RPMI8226 (cell line): ENCODE data around the gene STARD5.
"Not testable (repeated sequence)": the region's sequence is repeated elsewhere in the genome, so short reads cannot be mapped to it uniquely, and the experiment has no call there.

ENCODE experiments used
- DNase-seq: peaks from one replicate; pipeline ENCODE4 v3.0.0-alpha.2; 2015

Gene STARD5

DNA sequence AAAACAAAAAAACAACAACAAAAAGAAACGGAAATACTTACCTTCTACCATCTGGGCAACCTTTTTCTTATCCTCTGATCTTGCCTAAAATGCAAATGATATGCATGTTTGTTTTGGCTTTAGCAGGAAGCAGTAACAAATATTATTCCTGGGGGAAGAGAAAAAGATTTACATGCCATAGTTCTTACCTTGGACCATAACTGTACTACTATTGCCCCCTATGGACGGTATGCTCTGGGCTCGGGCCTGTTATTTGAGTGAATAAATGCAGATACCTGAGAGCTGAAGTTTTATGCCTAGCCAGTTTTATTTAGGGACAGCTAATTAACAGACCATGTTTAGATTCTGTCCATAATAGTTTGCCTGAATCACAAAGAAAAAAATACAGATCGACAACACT is 12.6 kb upstream of the STARD5 start:
- DNase-seq, result peak; percentile 23

DNA sequence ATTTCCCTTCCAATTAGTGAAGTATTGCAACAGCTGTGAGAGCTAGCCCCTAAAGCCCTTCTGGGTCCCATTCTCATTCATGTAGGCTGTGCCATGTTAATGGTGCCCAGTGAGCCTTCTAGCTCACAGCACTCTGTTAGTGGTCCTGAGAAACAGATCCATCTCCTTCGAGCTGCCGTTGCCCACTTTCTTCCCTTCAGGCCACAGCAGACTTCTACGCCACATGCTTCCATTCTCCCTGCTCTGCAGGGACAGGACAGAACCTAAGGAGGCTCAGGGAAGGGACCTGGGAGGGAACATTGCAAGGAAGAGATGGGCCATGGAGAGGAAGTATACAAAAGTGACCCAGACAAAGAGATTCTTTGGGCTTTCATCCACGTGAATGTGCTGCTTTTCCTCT is 11.7 kb upstream of the STARD5 start:
- DNase-seq, result no peak

DNA sequence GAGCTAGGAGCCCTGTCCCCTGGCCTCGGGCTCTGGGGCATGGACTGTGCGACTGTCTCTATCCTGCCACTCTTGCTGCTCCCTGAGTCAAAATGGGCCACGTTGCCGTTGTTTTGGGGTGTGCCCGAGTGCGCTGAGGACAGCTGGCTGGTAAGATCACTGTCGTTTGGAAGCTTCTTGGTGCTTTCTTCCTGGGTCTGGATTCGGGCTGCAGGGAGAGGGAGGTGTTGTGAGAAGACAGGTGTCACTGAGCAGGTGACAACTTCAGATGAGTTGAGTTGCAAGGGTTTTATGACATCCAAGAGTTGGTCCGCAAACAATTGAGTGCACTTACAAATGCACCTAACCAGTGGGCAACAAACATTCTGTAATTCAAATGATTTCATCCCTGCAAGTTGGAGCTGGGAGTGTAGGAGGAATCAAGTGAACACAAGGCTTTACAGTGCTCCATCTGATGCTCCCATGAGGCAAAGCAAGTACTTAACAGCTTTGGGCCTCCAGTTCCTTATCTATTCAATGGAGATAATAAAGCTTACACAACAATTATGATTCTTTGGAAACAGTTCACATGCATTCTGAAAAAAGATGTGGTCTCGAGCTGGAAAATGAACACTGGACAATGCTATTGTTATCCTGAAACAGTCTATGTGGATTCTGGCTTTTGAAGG is 11.0 kb upstream of the STARD5 start:
- DNase-seq, result no peak

DNA sequence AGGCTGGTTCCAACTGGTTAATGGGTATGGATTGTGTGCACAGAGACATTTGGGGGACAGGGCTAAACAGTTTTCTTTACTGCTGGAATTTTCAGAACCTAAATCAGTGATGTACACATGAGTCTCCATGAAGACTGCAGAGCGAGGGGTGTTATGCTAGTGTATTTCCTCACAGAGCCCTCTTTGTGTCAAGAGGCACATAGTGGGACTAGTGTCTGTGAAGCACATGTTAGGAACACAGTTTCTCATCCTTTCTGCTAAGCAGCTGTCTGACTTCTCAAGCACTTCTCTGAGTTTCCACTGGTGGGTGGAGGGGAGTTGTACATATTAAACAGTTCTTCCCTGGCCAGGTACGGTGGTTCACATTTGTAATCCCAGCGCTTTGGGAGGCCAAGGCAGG is 9.4 kb upstream of the STARD5 start:
- no peak for DNase-seq

DNA sequence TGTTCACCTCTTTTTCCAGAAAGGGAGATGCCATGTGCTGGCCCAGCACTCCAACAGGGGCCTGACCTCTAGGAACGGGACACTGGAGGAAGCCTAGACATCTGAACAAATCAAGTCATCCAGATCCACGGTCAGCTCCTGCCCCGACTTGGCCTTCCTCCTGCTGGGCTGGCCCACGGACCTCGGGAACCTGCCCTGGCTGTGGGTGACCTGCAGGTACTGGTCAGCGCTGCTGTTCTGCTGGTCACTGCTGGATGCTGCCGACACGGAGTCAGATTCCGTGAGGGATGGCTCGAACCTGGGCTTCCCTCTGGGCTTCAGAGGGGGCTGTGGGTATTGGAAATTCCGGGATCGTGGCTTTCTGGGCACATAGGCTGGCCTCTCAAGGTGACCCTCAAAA is 8.4 kb upstream of the STARD5 start:
- DNase-seq, result no peak

DNA sequence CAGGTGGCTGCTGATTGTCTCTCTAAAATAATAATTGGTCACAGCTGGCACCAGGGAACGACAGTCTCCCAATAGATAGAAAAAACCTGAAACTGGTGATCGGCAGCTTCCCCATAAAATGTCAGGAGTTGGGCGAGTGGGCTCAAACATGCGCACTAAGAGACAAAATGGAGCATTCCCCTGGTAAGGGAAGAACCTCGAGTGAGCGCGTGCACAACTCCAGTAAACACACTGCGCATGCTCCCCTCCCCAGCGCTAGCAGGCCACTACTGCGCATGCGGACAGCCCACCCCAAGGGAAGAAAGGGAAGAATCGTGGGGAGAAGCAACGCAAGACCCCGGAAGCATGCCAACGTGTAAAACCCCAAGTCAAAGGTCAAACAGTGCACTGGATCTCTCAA is 7.7 kb upstream of the STARD5 start:
- no peak for DNase-seq

DNA sequence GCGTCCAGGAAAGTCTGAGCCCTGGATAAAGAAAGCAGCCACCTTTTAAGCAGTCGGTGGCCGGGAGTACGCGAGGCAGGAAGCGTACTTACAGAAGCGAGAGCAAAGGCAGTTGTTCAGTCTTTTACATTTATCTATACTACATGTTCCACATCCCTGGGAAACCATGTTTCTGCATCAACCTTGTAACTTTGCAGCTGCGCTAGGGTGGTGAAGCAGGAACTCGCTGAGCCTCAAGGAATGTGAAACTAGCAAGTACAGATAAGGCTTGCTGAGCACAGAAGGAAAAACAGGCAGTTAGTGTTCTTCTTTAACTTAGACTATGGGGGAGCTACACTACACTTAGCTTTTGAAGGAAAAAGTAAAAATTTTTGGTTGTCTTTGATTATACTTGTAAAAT is 7.2 kb upstream of the STARD5 start:
- not testable (repeated sequence) for DNase-seq

DNA sequence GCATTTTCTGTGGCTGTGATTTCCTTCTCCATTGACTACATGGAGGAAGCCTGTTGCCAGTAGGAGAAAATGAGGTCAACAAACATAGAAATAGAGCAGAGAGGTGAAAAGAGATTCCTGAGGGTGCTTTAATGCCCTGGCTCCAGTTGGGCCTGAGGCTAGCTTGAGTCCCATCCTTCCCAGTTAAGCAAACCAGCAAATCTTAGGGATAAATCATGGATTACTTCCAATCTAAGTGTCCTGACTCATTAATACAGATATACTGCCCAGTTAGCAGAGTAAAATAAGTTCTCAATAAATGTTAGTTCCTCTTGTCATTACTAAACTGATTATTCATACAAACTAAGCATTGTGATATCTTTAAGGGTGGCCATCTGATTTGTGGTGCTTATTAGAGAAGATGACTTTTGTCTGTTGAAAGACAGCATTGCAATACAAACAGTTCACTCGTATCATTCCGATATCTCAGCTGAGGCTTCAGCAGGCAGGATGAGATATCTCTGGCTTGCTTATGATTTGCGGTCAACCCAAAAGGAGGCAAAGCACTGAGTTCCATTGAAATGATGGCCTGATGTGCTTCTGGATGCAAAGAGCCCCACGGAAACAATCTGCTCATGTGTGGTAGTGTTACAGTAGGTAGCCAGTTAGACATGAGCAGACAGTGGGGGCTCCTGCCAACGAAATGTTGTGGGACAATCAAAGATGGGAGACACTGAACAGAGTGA is 6.6 kb upstream of the STARD5 start:
- DNase-seq, result no peak

DNA sequence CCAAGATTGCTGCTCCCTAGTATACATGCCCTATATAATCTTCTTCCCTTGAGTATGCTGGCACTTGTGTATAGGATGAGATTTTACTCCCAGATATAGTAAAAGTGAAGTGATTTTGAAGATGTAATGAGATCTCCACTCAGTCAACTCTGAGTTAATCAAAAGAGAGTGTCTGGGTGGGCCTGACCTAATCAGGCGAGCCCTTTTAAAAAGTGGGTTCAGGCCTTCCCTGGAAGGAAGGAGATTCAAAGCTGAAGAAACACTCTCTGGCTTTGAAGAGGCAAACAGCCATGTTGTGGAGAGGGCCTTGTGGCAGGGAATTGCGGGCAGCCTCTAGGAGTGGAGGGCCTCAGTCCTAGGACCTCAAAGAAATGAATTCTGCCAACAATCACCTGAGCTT is 5.5 kb upstream of the STARD5 start:
- DNase-seq, result no peak

DNA sequence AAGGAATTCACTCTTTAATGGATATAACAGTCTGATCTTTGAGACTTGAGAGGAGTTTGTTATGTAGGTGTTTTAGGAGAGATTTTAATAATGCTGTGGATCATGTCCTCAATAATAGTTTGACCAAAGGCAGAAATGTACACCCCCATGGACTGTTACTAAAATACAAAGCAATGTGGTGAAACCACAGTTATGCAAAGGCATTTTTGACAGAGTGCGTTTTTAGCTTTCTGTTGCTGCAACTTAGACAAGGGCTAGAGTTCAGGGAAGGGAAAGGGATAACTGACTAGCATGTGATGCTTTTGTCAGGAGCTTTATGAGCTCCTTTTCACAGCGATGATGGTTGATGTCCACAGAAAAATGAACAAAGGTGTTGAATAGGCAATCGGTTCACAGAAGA is 3.6 kb upstream of the STARD5 start:
- no peak for DNase-seq

DNA sequence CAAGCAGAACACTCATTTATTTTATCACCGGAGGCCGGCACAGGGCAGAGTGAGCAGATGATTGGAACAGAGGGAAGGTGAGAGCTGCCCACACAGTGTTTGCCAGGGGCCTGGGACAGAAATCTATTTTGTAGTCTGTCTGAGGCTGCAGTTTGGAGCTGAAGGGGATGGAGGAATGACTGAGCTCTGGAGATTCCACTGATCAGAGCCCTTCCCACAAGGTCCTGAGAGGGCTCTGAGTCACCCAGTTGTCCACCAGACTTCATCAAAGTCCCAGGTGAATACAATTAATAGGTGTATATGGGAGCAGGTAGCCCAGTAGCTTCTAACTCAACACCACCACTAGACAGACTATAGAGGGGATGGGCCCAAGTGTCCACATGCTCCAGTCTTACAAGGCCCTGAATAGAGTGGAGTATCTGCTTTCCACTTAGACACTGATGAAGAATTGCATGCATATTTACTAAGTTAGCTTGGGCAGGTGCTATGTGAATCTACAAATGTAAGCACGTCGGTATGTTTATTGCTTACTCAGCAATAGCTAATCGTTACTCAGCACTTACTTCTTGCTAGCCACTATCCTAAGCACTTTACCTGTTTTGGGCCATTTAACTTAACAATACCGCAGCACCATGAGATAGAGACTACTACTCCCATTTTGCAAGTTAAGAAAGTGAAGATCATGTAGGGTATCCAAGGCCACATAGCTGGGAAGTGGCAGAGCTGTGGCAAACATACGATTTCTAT is 2.7 kb upstream of the STARD5 start:
- DNase-seq, result no peak

DNA sequence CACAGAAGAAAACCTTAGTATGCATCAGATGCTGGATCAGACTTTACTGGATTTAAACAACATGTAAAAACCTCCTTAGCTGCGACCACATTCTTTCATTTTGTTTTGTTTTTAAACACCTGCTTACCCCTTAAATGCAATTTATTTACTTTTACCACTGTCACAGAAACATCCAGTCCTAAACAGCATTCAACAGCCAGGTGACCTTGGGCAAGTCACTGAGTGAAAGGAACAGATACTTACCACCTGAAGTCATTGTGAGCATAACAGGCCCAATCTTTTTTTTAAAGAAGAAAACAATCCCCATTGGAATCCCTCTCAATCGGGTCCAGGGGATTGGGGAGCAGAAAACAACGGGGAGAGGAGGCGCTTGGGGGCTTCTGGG is 390 bp downstream of the STARD5 start:
- DNase-seq, result peak; percentile 32

DNA sequence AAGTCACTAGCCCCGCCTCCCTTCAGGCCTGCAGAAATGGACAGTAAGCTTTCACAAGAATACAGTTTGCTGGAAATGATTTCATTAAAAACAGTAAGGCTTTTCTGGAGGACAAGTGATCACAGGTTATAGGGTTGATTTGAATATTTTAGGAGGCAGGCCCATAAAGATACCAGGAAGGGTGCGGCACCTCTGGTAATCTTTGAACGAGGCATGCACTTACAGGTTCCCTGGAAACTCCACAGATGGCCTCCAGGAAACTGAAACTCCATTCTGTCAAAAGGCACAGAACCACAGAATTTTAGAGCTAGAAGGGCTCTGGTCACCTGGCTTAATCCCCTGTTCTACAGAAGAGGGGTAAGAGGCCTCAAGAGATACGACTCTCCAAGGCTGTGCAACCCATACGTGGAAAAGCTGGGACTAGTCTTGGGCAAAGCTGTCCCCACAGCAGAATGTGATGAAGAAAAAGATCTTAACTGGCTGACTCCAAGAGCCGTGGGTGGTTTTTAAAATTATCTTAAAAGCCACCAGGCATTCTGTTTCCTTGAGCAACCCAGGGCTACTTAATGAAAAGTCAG is 1.2 kb downstream of the STARD5 start:
- DNase-seq, result peak; percentile 66

DNA sequence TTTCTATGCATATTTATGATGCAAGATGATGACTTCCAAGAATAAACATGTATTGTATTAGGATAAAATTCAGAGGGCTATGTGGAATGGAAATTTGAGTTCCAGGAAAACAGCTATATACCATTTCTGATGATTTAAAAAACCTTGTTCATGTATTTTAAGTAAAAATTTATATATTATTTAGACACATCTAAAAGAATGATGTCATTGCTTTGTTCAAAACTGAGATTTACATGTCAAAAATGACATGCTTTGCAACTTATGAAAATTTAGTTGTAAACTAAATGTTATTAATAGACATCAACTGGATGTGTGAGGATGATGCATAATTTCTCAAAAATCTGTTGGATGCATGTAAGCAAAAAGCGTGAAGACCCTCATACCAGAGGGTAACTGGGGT is 2.3 kb downstream of the STARD5 start:
- no peak for DNase-seq

DNA sequence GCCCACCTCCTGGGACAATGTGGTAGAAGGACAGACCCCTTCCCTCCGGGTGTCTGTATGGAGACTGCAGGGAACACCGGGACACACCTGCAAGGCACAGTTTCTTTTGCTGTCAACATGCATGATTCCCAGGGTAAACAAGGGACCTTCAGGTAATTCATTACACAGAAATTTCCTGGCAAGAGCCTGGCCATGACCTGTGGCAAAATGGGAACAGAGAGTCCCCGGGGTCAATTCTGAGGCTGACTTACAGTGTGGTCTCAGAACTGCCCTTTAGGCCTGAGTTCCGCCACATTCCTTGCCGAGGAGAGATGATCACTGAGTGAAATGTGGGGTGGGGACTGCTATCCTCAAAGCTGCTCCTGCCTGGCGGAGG is 6.3 kb downstream of the STARD5 start:
- no peak for DNase-seq

DNA sequence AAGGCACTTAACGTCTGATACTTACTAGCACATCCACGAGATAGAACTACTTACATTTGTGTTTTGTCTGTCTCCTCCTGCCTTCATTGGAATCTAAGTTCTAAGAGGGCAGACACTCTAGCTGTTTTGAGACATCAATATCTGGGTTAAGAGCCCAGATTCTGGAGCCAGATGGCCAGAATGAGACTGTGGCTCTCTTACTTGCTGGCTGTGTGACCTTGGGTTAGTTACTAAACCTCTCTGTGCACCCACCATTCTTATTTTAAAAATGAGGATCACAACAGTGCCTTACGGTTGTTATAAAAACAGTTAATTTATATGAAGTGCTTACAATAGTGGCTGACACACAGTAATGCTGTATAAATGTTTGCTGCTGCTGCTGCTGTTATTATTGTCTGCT is 7.7 kb downstream of the STARD5 start:
- no peak for DNase-seq

DNA sequence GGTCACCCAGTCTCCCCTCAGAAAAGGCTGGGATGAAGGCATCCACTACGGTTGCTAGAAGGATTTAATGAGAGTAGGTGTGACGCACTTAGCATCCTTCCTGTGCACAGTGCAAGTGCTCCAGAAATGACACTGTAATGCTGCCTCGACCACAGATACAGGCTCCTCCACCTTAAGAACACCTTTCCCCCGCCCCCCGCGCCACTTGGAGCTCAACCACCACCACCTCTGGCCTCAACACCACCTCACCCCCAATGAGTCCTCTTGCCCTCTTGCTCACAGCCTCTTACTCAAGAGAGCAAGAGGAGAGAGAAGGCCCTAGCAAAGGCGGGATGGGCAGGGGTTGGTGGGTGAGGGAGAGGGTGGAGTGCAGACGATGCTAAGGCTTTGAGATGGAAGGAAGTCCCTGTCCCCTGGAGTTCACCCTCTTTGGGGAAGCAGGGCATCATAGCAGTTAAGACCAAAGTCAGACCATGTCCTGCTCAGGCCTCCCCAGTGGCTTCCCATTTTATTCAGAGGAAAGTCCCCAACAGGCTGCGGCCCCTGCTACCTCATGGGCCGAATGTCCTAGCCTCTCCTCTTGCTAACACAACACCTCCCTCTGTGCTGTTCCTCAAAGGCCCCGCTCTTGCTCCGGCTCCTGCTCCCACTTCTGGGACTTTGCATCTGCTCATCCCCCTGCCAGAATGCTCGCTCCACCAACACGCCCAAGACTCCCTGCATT is 8.3 kb downstream of the STARD5 start:
- no peak for DNase-seq

DNA sequence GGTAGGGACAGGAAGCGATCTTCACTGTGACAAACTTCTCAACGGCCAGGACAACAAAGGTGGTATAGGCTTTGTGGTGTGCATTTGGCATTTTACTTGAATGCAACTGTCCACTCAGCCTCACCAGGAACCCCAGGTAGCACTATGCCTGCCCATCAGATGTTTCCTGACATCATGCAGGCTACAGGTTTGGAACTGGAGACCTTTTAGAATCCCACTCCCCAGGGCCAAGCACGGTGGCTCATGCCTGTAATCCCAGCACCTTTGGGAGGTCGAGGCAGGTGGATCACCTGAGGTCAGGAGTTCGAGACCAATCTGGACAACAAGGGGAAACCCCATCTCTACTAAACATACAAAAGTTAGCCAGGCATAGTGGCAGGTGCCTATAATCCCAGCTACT is 9.6 kb downstream of the STARD5 start:
- no peak for DNase-seq

DNA sequence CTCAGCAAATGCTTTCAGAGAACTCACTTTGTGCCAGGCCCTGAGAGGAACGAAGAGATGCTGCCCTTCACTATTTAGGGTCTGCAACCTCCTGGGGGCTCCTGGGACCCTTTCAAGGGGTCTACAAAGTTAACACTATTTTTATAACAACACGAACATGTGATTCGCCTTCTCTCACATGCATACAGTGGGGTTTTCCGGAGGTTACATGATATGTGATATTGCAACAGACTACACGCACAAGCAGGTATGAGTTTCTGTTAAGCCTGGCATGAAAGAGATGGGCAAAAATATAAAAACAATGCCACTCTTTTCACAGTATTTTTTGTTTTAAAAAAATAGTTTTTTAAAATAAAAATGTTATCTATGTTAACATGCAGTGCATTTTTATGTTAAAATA is 10.3 kb downstream of the STARD5 start:
- DNase-seq, result no peak

DNA sequence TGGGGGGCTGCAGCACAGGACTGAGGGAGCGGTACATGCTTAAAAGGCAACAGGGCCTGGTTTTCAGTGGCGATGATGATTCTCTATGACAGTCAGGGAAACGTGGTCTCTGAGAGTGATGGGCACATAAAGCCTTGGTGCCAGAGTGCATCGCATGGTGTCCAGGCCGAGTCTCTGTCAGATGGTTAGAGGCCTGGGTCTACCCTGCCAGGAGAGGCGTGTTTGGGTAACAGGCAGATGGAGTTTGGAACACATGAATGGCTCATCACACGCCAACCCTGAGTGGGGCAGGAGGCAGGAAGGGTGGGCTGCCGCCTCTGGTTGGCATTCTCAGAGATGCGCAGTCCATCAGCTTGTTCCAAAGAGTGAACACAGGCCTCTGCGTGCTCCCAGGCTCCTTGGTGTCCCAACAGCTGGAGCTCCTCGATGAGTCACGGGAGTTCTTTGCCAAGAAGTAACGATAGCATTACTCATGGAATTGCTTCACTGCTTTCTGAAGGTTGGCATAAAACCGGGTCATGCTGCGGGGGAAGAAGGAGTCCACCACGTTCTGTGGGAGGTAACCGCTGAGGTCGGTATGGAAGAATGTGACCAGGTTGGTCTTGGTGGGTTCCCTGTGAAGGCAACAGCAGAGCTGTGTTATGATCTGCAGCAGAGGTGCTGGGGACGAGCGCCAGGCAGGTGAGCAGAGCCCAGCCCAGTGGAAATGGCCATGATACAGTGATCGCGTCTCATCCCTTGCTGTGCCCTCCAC is 11.0 kb downstream of the STARD5 start:
- no peak for DNase-seq

DNA sequence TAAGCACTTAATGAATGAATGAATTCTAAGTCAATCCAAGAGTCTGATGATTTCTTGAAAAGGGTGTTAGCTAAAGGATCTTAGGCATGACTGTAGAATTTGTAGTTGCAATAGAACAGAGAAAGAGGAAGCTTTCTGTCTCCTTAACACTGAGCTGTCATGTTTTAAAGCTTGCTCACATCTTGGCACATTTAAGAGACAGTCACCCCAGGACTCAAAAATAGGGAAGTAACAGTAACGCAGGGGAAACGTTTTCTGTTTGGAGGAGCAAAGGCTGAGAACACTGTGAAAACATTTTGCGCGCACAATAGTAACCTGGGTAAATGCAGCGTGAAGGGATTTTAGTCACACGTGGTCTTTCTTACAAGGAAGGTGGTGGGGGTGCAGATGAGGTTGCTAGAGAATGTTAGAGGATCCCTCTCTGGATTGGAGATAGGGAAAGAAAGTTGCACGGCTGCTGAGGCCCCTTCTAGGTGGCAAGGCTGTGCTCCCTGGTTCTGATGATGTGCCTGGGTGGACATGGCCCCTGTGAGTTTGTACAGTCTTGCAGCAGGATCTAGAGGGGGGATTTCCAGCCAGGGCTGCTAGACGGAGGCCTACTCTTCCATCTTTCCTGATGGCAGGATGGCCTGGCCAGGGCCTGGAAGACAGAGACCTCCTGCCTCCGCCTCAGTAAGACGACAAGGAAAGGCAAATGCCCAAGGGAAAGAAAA is 12.0 kb downstream of the STARD5 start:
- no peak for DNase-seq

DNA sequence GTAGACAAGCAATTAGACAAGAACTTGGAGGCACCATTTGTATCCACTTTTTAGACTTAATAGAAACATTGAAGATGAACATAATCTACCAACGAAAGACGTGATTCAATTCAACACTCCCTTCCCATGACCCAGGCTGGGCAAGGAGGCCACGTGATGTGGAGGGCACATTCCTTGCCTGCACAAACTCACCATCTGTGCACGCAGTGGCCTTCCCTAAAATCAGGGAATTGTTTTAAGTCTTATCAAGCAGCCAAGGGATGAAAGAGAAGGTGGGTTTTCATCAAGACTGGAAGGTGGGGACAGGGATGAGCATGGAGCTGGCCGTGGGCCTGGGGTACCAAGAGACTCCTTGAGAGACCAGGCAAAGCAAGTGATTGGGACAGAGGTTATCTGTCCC is 13.5 kb downstream of the STARD5 start:
- no peak for DNase-seq
